HG03342 (cell line): Measurements from ENCODE around the gene PALMD.

ENCODE experiments used
- ATAC-seq: cut with Tn5 transposase; IDR thresholded peaks from one replicate; pipeline ENCODE4 v1.9.1; 2021; ENCODE audit warnings: mild to moderate bottlenecking, moderate library complexity; ENCODE audit not compliant: unreplicated experiment

Gene PALMD

DNA sequence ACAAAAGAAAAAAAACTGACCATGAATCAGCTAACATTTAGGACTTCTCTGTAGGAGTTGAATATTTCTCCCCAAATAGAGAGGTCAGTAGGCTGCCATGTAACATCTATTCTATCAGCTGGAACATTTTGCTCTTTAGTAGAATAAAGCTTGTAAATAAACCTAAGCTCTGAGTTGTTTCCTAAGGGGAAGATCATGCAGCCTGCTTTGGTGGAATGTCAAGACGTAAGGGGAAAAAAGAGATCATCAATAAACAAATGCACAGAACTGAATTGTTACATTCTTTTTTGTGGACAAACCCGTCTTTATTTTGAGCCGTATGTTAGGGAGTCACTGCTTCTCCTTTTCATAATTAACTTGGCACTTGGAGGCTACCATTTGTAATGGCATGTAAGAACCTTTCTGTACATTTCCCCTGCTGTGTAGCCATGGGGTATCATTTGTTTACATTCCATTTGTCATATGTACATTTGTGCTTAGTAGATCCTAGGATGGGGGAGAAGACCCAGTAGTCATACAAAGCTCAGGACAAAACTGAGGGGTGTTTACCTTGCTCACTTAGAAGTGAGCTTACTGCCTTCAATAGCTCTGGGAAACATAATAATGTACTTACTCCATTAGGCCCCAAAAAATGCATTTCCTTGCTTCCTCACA, 10.8 kb upstream of the PALMD start:
- no peak for ATAC-seq

DNA sequence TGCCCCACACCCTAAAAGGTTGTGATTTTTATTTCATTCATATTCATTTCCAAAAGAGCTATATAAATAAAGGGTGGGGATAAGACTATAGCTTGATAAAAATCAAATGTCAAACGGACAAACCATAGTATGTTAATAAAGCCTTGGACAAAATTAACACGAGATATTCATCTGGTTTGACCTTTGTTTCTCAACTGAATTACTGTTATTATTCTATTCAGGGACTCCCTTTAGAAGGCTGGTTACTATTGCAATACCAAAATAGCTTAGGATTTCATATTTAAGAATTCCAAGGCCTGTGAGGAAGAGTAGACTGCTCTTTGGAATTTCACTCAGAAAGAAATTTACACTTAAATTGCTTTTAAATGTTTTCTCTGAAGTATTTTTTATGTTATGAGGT, 10.2 kb upstream of the PALMD start:
- no peak for ATAC-seq

DNA sequence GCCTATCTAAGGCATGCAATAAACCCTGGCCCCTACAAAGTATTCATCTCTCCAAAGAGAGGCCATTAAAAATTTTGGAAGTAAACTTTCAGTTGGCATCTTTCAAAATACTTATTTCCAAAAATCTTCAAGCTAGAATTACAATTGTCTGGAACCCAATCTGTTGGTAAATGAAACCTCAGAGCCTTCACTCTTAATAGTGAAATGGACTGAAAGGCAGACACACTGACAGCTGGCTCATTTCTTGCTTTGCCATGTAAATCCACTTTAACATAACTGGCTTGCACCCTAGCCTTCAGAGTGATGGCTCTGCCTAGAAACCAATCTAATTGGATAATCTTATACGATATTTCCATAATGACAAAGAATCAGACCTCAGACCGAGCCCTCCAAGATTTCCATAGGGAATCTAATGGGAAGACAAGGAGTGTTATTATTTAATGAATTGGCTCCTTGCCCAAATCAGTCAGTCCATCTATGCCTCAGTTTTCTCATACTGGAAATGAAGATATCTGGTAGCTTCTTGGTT, 9.2 kb upstream of the PALMD start:
- no peak for ATAC-seq

- no peak for ATAC-seq
These were observed 7.1 kb upstream of the PALMD start for GRCh38 chr1:99638853-99639252.

DNA sequence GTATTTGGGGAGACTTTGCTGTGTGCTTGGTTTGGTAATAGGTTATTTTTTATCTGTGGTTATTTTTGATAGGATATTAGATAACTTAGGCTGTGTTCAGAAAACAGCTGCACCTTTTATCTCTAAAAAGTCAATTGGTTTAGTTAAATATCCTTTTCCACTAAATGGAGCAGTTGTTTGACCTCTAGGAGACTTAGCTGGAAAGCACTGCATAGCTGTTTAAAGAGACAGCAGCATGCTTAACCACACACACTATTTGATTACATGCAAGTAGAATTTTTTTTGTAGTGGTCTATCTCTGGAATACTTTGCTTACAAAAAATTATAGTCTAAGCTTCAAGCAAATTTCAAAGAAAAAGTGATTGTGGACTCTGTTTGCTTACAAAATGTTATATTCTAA, 6.5 kb upstream of the PALMD start:
- no peak for ATAC-seq

- ATAC-seq = no peak
These were observed 6.0 kb upstream of the PALMD start for GRCh38 chr1:99639945-99640344.

DNA sequence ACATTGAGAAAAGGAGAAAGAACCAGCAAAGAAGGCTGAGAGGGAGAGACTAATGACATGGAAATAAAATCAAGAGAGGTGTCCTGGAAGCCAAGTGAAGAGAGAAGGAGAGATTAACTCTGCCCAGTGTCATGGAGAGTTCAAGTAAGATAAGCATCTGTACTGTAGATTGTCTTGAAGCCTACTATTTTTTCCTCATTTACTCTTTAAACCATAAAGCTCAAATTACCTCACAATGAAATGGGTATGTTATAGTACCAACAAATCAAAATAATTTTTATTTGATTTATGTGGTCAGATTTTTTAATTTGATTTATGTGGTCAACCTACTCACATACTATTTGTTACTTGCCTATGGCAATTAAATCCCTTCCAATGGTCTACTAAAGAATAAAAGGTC, 5.2 kb upstream of the PALMD start:
- no peak for ATAC-seq

GRCh38 chr1:99641558-99641957, 4.4 kb upstream of the PALMD start:
- ATAC-seq = no peak

GRCh38 chr1:99642053-99642452, 3.9 kb upstream of the PALMD start:
- no peak for ATAC-seq

DNA sequence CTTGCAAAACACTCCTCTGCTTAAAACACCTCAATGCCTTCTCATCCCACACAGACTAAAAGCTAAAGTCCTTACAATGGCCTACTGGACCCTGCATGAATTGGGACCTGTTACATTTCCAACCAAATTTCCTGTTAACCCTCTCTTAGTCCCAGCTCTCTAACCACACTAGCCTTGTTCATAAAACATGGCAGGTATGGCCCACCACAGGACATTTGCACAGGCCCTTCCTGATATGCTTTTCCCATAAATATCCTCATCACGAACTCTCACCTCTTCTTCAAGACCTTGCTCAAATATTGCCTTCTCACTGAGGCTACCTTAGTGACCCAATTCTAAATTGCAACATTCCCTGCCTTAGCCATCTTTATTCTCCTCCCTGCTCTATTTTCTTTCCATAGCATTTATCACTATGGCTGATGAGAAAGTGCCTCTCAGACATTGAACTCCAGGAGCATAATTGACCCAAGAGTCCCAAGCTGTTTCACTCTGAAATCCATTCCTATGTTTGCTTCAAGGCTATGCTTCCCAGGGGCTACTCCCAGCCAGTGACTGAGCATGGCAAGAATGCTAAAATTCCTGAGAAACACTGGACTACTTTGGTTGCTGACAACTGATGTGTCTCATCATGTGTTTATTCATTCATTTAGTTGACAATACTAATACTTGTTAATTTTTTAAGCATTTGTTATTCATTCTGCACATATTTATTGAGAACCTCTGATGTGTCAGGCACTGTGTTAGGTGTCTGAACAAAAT, 2.7 kb upstream of the PALMD start:
- no peak for ATAC-seq

DNA sequence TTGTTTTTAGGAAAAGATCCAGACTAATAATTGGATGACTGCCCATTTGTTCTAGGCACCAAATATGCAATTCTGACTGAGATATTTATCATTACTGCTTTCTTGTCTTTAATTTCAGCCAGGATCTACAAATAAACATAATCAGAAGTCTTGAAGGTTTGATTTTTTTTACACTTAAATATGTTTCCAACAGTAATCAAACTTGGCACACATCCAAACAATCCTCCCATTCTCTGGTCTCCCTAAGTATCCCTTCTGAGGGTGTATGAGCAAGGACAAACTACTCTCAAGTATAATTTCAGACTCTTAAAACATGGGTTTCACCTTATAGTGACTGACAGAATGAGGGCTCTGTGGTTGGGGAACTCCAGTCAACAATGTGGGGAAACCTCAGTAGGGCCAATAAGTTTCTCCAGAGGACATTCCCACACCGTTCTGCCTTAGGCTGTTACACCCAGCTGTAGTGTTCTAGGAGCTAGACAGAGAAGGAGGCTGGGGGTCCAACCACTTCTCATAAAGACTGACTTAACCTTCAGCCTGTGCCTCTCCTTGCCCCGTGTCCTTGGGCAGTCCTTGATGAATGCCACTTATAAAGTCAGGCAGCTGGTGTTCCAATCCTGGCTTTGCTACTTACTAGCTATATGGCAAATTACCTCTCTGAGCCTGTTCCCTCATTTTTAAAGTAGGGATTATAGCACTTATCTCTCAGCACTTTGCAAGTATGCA, 1.5 kb upstream of the PALMD start:
- ATAC-seq = no peak

- ATAC-seq = no peak
These were observed 710 bp upstream of the PALMD start for GRCh38 chr1:99645203-99645602.

DNA sequence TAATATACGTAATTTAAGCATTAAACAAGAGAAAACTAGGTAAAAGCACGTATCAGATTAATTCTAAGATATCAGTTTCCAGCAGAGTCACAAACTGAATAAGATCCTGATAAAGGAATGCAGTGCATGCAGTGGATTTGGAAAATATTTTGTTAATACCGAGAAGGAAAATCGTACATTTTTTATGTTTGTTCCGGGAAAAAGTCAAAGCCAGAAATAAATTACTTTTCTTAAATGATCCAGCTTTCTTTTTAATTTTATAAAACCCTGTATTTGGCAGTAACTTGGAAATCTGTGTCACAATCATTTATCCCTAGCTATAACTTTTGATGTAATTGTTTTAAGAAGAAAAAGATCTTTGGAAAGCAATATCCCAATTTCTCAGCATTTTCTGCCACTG, 955 bp downstream of the PALMD start:
- ATAC-seq = no peak

DNA sequence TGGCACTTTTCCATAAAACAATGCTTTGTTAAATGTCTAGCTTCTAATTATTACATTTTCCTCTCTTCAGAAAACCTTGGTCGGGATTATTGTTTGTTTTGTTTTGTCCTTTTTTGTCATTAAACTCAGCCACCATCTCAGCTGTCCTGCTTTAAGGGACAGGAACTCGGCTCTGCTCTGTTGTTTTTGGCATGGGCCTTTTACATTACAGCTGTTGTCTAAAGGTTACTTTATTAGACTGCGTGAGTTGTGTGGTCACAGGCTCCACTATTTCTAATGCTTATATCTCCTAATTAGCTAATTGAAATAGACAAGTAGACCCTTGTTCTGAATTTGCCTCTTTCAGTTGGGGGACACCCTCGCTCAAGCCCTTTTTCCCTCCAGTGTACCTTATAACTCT, 1.6 kb downstream of the PALMD start:
- no peak for ATAC-seq

DNA sequence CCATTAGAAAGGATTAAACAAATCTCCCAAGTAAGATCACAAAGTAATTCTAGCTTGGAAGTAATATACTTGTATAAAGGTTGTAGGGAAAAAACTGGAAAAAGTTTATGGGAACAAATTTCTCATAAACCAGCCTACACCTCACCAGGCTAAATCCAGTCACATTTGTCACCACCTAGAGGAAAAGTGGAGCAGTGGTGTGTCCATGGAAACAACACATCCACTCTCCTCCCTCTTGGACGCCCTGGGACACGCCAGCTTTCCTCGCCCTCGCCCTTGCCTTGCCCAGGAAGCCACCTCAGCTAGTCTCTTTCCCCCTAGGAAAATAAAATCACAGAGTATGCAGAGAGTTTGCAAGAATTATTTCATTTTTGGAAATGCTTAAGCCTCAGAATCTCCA, 2.2 kb downstream of the PALMD start:
- no peak for ATAC-seq

GRCh38 chr1:99650030-99650429, 4.1 kb downstream of the PALMD start:
- no peak for ATAC-seq

- ATAC-seq = no peak
These were observed 5.0 kb downstream of the PALMD start for GRCh38 chr1:99650773-99651437.

DNA sequence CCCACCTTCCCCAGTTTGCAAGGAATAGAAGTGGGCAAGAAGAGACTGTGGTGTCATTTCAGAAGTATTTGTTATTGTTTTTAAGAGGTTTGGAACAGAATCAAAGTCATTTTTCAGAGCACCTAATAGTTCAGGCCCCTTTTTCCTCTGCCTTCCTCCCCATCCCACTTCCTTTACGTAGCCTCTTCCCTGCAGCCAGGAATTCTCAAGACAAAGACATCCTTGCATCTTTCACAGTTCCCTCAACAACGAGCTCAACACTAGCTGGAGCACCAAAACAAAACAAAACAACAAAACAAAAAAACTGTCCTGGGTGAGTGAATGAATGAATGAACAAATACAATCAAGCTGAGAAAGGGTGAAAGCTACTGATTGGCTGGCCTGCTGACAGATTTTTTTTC, 7.0 kb downstream of the PALMD start:
- no peak for ATAC-seq

- no peak for ATAC-seq
These were observed 9.5 kb downstream of the PALMD start for GRCh38 chr1:99655376-99655775.

GRCh38 chr1:99656701-99657100, 10.8 kb downstream of the PALMD start:
- no peak for ATAC-seq
